ENCODE data around the gene C1orf210. TPM values are rescaled to one million over a fixed set of nuclear protein-coding genes. Genes with fewer than 3 reads are reported as not detected.

Gene C1orf210
- total RNA-seq, 2 experiments from 2014 or later = not detected

GRCh38 chr1:43304771-43305300 is 19.5 kb upstream of the C1orf210 start:
- ATAC-seq = no peak
- intact Hi-C loops (cut with micrococcal nuclease) = no loop called here
- Mint-ChIP-seq H3K4me1 (ENCODE audit: low read depth) (no peaks in the 10 kb centered on the region), H3K9me3 (no peaks in the 10 kb centered on the region), H3K27me3 (no peaks in the 10 kb centered on the region), H3K27ac (no peak overlapping the region), H3K36me3 (ENCODE audit: low read depth) (no peaks in the 10 kb centered on the region), H3K4me3 (no peak overlapping the region)
- DNase-seq = no peak
- ChIA-PET CTCF (no interaction called here), POLR2A (no interaction called here)
- no peak for TF ChIP-seq CTCF (IDR thresholded peaks at IDR 0.05)

GRCh38 chr1:43304314-43304681 is 18.9 kb upstream of the C1orf210 start:
- H3K36me3 Mint-ChIP-seq (ENCODE audit: low read depth) = no peaks in the 10 kb centered on the region
- H3K4me3 Mint-ChIP-seq = no peak overlapping the region
- intact Hi-C loops (cut with micrococcal nuclease) = no loop called here
- DNase-seq (no peak), ATAC-seq (no peak)
- no peak overlapping the region for H3K27ac Mint-ChIP-seq
- POLR2A ChIA-PET = no interaction called here
- CTCF ChIA-PET = no interaction called here
- TF ChIP-seq CTCF (IDR thresholded peaks at IDR 0.05) = no peak
- H3K9me3 Mint-ChIP-seq = no peaks in the 10 kb centered on the region
- no peaks in the 10 kb centered on the region for H3K4me1 Mint-ChIP-seq (ENCODE audit: low read depth)
- H3K27me3 Mint-ChIP-seq = no peaks in the 10 kb centered on the region

GRCh38 chr1:43303471-43304313 is 18.3 kb upstream of the C1orf210 start:
- CTCF ChIA-PET = interaction anchor here (1.0 kb wide), 1 partner anchor 77 kb away, joined by 3 read pairs; no protein-coding TSS in a partner anchor
- no peaks in the 10 kb centered on the region for H3K27me3 Mint-ChIP-seq

GRCh38 chr1:43302721-43303470 is 17.5 kb upstream of the C1orf210 start:
- H3K4me1 Mint-ChIP-seq (ENCODE audit: low read depth) = no peaks in the 10 kb centered on the region
- no peak for TF ChIP-seq CTCF (IDR thresholded peaks at IDR 0.05)
- intact Hi-C loops (cut with micrococcal nuclease) = no loop called here
- H3K27ac Mint-ChIP-seq = no peak overlapping the region
- CTCF ChIA-PET = interaction anchor here (1.0 kb wide), 1 partner anchor 76 kb away, joined by 3 read pairs; no protein-coding TSS in a partner anchor
- no peaks in the 10 kb centered on the region for H3K27me3 Mint-ChIP-seq
- H3K36me3 Mint-ChIP-seq (ENCODE audit: low read depth) = no peaks in the 10 kb centered on the region
- POLR2A ChIA-PET = no interaction called here
- DNase-seq (no peak), ATAC-seq (no peak)
- no peaks in the 10 kb centered on the region for H3K9me3 Mint-ChIP-seq
- no peak overlapping the region for H3K4me3 Mint-ChIP-seq

More at GRCh38 chr1:43303471-43304313, 18.3 kb upstream of the C1orf210 start:
- no peak for ATAC-seq
- intact Hi-C loops (cut with micrococcal nuclease) = no loop called here
- no peak for TF ChIP-seq CTCF (IDR thresholded peaks at IDR 0.05)
- H3K9me3 Mint-ChIP-seq = no peaks in the 10 kb centered on the region
- no peaks in the 10 kb centered on the region for H3K4me1 Mint-ChIP-seq (ENCODE audit: low read depth)
- no peak overlapping the region for H3K4me3 Mint-ChIP-seq
- POLR2A ChIA-PET = interaction anchor here (0.6 kb wide), 1 partner anchor 26 kb away, joined by 3 read pairs; no protein-coding TSS in a partner anchor
- DNase-seq = no peak
- H3K36me3 Mint-ChIP-seq (ENCODE audit: low read depth) = no peaks in the 10 kb centered on the region
- H3K27ac Mint-ChIP-seq = no peak overlapping the region

- H3K27me3 Mint-ChIP-seq = no peaks in the 10 kb centered on the region
- no peaks in the 10 kb centered on the region for H3K4me1 Mint-ChIP-seq (ENCODE audit: low read depth)
- DNase-seq (no peak), ATAC-seq (no peak)
- H3K36me3 Mint-ChIP-seq (ENCODE audit: low read depth) = no peaks in the 10 kb centered on the region
- H3K9me3 Mint-ChIP-seq = no peaks in the 10 kb centered on the region
- H3K4me3 Mint-ChIP-seq = no peak overlapping the region
- intact Hi-C loops (cut with micrococcal nuclease) = no loop called here
- ChIA-PET POLR2A (no interaction called here), CTCF (no interaction called here)
- TF ChIP-seq CTCF (IDR thresholded peaks at IDR 0.05) = no peak
- no peak overlapping the region for H3K27ac Mint-ChIP-seq
These were observed 16.8 kb upstream of the C1orf210 start for GRCh38 chr1:43302201-43302600.
